HepG2 (cell line): ENCODE results near the gene CD72. TPM values are rescaled to one million over a fixed set of nuclear protein-coding genes. Genes with fewer than 3 reads are reported as not detected.

Experiments used
- AHDC1 ChIP-seq: sonication (generic); formaldehyde crosslinking; IDR thresholded peaks from 2 replicates; pipeline ENCODE4 v1.5.1; 2020; ENCODE audit warnings: mild to moderate bottlenecking, missing genetic modification reagents, borderline replicate concordance
- CENPX ChIP-seq: sonication (generic); formaldehyde crosslinking; IDR thresholded peaks from 2 replicates; pipeline ENCODE4 v1.9.0; 2021; ENCODE audit warnings: mild to moderate bottlenecking, missing genetic modification reagents, moderate library complexity
- GFI1 ChIP-seq: sonication (generic); formaldehyde crosslinking; IDR thresholded peaks from 2 replicates; pipeline ENCODE4 v1.5.0; 2020; ENCODE audit warnings: missing genetic modification reagents, mild to moderate bottlenecking, borderline replicate concordance
- HDAC1 ChIP-seq: sonication (generic); formaldehyde crosslinking; IDR thresholded peaks from 2 replicates; pipeline ENCODE4 v1.5.1; 2020; ENCODE audit warnings: mild to moderate bottlenecking, missing genetic modification reagents
- HNF4A ChIP-seq: sonication (generic); formaldehyde crosslinking; IDR thresholded peaks from 2 replicates; pipeline ENCODE4 v1.4.0; 2020; ENCODE audit warnings: missing genetic modification reagents
- HOXA3 ChIP-seq: sonication (generic); formaldehyde crosslinking; IDR thresholded peaks from 2 replicates; pipeline ENCODE4 v1.5.0; 2020; ENCODE audit warnings: missing genetic modification reagents
- KDM1A ChIP-seq: IDR thresholded peaks from 2 replicates; pipeline ENCODE4 v1.6.1; 2016; ENCODE audit warnings: missing compliant biosample characterization
- PAX8 ChIP-seq: sonication (generic); formaldehyde crosslinking; IDR thresholded peaks from 2 replicates; pipeline ENCODE4 v1.8.0; 2022; ENCODE audit warnings: mild to moderate bottlenecking, missing genetic modification reagents, borderline replicate concordance
- REPIN1 ChIP-seq: sonication (generic); formaldehyde crosslinking; IDR thresholded peaks from 2 replicates; pipeline ENCODE4 v1.8.0; 2022; ENCODE audit warnings: missing genetic modification reagents, low read depth, mild to moderate bottlenecking, borderline replicate concordance
- SAFB2 ChIP-seq: sonication (generic); formaldehyde crosslinking; IDR thresholded peaks from 2 replicates; pipeline ENCODE4 v1.5.1; 2020; ENCODE audit warnings: missing genetic modification reagents, low read depth, mild to moderate bottlenecking, borderline replicate concordance
- SKI ChIP-seq: fragments of 450-650 bp; IDR thresholded peaks from one replicate; pipeline ENCODE4 v1.6.1; 2018; ENCODE audit warnings: mild to moderate bottlenecking; ENCODE audit not compliant: partially characterized antibody
- SMAD3 ChIP-seq: sonication (generic); formaldehyde crosslinking; IDR thresholded peaks from 2 replicates; pipeline ENCODE4 v1.4.0; 2020; ENCODE audit warnings: missing genetic modification reagents
- ZMAT3 ChIP-seq: sonication (generic); formaldehyde crosslinking; conservative IDR thresholded peaks from 2 replicates; pipeline ENCODE4 v1.7.0; 2021; ENCODE audit warnings: missing genetic modification reagents
- ZNF503 ChIP-seq: sonication (generic); formaldehyde crosslinking; IDR thresholded peaks from 2 replicates; pipeline ENCODE4 v1.4.0; 2020; ENCODE audit warnings: missing genetic modification reagents
- ZNF607 ChIP-seq: sonication (generic); formaldehyde crosslinking; IDR thresholded peaks from 2 replicates; pipeline ENCODE4 v1.5.1; 2020; ENCODE audit warnings: missing genetic modification reagents, mild to moderate bottlenecking, borderline replicate concordance
- ZNF709 ChIP-seq: sonication (generic); formaldehyde crosslinking; IDR thresholded peaks from 2 replicates; pipeline ENCODE4 v1.5.0; 2020; ENCODE audit warnings: mild to moderate bottlenecking, missing genetic modification reagents
- polyA plus RNA-seq, 8 experiments: library from polyadenylated mRNA; depleted of rRNA in 3 of 8; stranded (reverse) in 7 of 8; unstranded in 1 of 8; fragments of >200 nt; fragmentation: Illumina TruSeq in 4 of 8; extraction: Trizol in 4 of 8; gene quantifications; 2 replicates each; pipeline versions ENCODE4 v1.2.1 to v1.2.3, GENCODE V29; 2011 to 2016; ENCODE audit warnings: low read depth in 4 of 8, missing spikeins in 1 of 8, mixed read lengths in 1 of 8; ENCODE audit not compliant: insufficient read depth in 1 of 8
- total RNA-seq, 5 experiments: library from RNA; depleted of rRNA; stranded (reverse); fragments of >200 nt; fragmentation: Illumina TruSeq; extraction: Trizol; gene quantifications; 2 replicates each; pipeline ENCODE4 v1.2.3, GENCODE V29; 2016; ENCODE audit warnings: low read depth in 1 of 5
- TF ChIP-seq, protein P1 (sequence below), 2 experiments: sonication (generic) in 1 of 2; formaldehyde crosslinking in 1 of 2; IDR thresholded peaks; 2 replicates each; pipeline versions ENCODE4 v1.4.0 to v1.6.1; 2018 to 2020; ENCODE audit warnings: missing genetic modification reagents in 2 of 2, borderline replicate concordance in 1 of 2, low read depth in 1 of 2, mild to moderate bottlenecking in 1 of 2, missing biosample characterization in 1 of 2
- TF ChIP-seq, protein P2 (sequence below), 2 experiments: fragments of 450-650 bp in 1 of 2; sonication (generic) in 1 of 2; formaldehyde crosslinking; IDR thresholded peaks; 2 replicates each; pipeline versions ENCODE4 v1.5.0 to v1.8.0; 2020 to 2022; ENCODE audit warnings: mild to moderate bottlenecking in 1 of 2, missing genetic modification reagents in 1 of 2

The CD72 gene
- total and polyA plus RNA-seq, 2 of the 13 experiments (the other 11 are each of a cell fraction or from before 2014, with no cell fraction given): 0.18 to 1.1 TPM

DNA sequence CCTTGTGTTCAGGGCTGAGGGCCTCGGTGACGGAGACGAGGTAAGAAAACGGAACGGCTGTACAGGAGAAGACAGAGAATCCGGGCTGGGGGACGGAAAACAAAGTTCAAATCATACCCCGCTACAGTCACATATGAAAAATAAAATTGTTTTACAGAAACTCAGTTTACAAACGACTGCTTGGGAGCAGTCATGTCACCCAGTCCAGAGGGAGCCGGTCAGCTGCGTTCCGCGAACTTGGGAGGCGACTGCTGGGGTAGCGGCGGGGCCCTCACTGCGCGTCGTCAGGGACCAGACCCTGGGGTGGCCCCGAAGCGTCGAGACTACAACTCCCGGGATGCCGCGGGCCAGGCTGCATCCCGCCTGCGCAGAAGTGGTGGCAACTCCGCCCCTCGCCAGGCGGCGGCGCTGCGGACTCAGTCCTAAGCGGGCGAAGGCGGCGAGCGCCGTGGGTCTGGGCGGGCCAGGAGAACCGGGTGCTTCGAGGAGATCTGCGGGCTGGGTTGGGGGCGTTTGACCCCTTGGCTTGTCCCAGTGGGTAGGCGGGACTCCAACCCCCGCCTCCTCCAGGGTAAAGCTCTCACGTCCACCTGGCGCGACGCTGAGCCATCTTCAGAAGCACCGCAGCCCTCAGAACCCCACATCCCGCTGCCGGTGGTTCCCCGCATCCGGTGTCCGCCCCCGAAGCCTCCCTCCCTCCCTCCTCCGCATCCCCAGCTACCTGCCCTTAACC, 28.5 kb upstream of the CD72 start (continued):
- TF ChIP-seq PAX8 (CRISPR knock-in tag) (no peak), SMAD3 (CRISPR knock-in tag) (peak; percentile 43; the same call in 1 of the 2 replicates), CENPX (no peak), REPIN1 (CRISPR knock-in tag) (peak; percentile 72; the same call in 1 of the 2 replicates), HOXA3 (peak; percentile 73; the same call in 1 of the 2 replicates), AHDC1 (peak; percentile 55; the same call in 1 of the 2 replicates), SKI (no peak), ZMAT3 (CRISPR knock-in tag) (peak; percentile 80; the same call in 1 of the 2 replicates), HNF4A (CRISPR knock-in tag) (peak; percentile 39; the same call in 1 of the 2 replicates), GFI1 (peak; percentile 56; the same call in 1 of the 2 replicates), KDM1A (CRISPR knock-in tag) (no peak), ZNF709 (CRISPR knock-in tag) (peak; percentile 70), SAFB2 (CRISPR knock-in tag) (peak; percentile 28; the same call in 1 of the 2 replicates), ZNF503 (peak; percentile 77; the same call in 1 of the 2 replicates), HDAC1 (peak; percentile 66), ZNF607 (CRISPR knock-in tag) (peak; percentile 63; the same call in 1 of the 2 replicates)
- TF ChIP-seq, protein P1, sequence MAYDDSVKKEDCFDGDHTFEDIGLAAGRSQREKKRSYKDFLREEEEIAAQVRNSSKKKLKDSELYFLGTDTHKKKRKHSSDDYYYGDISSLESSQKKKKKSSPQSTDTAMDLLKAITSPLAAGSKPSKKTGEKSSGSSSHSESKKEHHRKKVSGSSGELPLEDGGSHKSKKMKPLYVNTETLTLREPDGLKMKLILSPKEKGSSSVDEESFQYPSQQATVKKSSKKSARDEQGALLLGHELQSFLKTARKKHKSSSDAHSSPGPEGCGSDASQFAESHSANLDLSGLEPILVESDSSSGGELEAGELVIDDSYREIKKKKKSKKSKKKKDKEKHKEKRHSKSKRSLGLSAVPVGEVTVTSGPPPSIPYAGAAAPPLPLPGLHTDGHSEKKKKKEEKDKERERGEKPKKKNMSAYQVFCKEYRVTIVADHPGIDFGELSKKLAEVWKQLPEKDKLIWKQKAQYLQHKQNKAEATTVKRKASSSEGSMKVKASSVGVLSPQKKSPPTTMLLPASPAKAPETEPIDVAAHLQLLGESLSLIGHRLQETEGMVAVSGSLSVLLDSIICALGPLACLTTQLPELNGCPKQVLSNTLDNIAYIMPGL (CRISPR knock-in tag; IDR thresholded peaks at IDR 0.05; ENCODE audit: borderline replicate concordance in 1 of 2, low read depth in 1 of 2): peak; percentile 74 to 93
- TF ChIP-seq, protein P2, sequence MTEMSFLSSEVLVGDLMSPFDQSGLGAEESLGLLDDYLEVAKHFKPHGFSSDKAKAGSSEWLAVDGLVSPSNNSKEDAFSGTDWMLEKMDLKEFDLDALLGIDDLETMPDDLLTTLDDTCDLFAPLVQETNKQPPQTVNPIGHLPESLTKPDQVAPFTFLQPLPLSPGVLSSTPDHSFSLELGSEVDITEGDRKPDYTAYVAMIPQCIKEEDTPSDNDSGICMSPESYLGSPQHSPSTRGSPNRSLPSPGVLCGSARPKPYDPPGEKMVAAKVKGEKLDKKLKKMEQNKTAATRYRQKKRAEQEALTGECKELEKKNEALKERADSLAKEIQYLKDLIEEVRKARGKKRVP (CRISPR knock-in tag; IDR thresholded peaks at IDR 0.05): no peak
